ENCODE measurements around the gene OSBPL2.

GRCh38 chr20:62329389-62330377 lies 91.4 kb downstream of the OSBPL2 start:
- no peak for TF ChIP-seq EZH2 (IDR thresholded peaks at IDR 0.05; ENCODE audit: low read length)
- TF ChIP-seq CTCF (optimal IDR thresholded peaks at IDR 0.05 in 1 of 3, IDR thresholded peaks at IDR 0.05 in 1 of 3, conservative IDR thresholded peaks at IDR 0.05 in 1 of 3; ENCODE audit: extremely low read depth in 1 of 3, insufficient read depth in 2 of 3, low read length in 3 of 3), result no peak

Data from keratinocyte (primary cell).